Sigmoid colon (tissue), 3 donors: Measurements from ENCODE around the gene IDI2.

Experiments used
- CTCF ChIP-seq, 4 experiments: fragments of 450-650 bp in 3 of 4; fragments of 200-600 bp in 1 of 4; IDR thresholded peaks; one replicate each; pipeline ENCODE4 v1.5.1; 2016 to 2019; ENCODE audit warnings: antibody characterized with exemption in 4 of 4, mild to moderate bottlenecking in 3 of 4, moderate library complexity in 2 of 4
- POLR2A ChIP-seq, 2 donors: fragments of 450-650 bp; IDR thresholded peaks; one replicate each; pipeline ENCODE4 v1.6.1; 2016; ENCODE audit warnings: antibody characterized with exemption in 2 of 2, mild to moderate bottlenecking in 2 of 2, moderate library complexity in 2 of 2

- TF ChIP-seq CTCF (IDR thresholded peaks at IDR 0.05) (no peak), POLR2A (IDR thresholded peaks at IDR 0.05) (no peak)
Measured at GRCh38 chr10:1015688-1016087, 10.0 kb downstream of the IDI2 start.
